ENCODE measurements around the gene BCL10.

DNA sequence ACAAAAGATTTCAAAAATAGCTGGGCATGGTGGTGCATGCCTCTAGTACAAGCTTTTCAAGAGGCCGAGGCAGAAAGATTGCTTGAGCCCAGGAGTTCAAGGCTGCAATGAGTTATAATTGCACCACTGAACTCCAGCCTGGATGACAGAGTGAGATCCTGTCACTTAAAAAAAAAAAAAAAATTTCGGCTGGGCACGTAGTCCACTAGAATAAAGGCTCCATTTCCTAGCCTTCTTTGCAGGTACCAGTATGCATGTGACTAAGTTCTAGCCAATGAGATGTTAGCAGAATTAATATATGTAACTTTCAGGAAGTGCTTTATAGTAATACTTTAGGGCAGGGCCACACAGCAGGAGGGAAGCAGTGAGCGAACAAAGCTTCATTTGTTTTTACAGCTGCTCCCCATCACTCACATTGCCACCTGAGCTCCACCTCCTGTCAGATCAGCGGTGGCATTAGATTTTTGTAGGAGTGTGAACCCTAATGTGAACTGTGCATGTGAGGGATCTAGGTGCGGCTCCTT is 46.8 kb downstream of the BCL10 start:
- TF ChIP-seq, protein P1, sequence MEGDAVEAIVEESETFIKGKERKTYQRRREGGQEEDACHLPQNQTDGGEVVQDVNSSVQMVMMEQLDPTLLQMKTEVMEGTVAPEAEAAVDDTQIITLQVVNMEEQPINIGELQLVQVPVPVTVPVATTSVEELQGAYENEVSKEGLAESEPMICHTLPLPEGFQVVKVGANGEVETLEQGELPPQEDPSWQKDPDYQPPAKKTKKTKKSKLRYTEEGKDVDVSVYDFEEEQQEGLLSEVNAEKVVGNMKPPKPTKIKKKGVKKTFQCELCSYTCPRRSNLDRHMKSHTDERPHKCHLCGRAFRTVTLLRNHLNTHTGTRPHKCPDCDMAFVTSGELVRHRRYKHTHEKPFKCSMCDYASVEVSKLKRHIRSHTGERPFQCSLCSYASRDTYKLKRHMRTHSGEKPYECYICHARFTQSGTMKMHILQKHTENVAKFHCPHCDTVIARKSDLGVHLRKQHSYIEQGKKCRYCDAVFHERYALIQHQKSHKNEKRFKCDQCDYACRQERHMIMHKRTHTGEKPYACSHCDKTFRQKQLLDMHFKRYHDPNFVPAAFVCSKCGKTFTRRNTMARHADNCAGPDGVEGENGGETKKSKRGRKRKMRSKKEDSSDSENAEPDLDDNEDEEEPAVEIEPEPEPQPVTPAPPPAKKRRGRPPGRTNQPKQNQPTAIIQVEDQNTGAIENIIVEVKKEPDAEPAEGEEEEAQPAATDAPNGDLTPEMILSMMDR (IDR thresholded peaks at IDR 0.05): no peak
- TF ChIP-seq EP300 (IDR thresholded peaks at IDR 0.05): no peak
- TF ChIP-seq POLR2A (IDR thresholded peaks at IDR 0.05): no peak
